GM21529 (cell line): ENCODE data around the gene SIPA1.

Source experiments
- ATAC-seq: cut with Tn5 transposase; IDR thresholded peaks from one replicate; pipeline ENCODE4 v1.9.1; 2021; ENCODE audit not compliant: unreplicated experiment

Gene SIPA1, protein sequence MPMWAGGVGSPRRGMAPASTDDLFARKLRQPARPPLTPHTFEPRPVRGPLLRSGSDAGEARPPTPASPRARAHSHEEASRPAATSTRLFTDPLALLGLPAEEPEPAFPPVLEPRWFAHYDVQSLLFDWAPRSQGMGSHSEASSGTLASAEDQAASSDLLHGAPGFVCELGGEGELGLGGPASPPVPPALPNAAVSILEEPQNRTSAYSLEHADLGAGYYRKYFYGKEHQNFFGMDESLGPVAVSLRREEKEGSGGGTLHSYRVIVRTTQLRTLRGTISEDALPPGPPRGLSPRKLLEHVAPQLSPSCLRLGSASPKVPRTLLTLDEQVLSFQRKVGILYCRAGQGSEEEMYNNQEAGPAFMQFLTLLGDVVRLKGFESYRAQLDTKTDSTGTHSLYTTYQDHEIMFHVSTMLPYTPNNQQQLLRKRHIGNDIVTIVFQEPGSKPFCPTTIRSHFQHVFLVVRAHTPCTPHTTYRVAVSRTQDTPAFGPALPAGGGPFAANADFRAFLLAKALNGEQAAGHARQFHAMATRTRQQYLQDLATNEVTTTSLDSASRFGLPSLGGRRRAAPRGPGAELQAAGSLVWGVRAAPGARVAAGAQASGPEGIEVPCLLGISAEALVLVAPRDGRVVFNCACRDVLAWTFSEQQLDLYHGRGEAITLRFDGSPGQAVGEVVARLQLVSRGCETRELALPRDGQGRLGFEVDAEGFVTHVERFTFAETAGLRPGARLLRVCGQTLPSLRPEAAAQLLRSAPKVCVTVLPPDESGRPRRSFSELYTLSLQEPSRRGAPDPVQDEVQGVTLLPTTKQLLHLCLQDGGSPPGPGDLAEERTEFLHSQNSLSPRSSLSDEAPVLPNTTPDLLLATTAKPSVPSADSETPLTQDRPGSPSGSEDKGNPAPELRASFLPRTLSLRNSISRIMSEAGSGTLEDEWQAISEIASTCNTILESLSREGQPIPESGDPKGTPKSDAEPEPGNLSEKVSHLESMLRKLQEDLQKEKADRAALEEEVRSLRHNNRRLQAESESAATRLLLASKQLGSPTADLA

GRCh38 chr11:65637794-65638419 is at the start of gene SIPA1:
Gene SIPA1 (plus strand): TSS chr11:65638101. CDS start chr11:65640922, 2,821 bp downstream.
- ATAC-seq = peak; percentile 39

DNA sequence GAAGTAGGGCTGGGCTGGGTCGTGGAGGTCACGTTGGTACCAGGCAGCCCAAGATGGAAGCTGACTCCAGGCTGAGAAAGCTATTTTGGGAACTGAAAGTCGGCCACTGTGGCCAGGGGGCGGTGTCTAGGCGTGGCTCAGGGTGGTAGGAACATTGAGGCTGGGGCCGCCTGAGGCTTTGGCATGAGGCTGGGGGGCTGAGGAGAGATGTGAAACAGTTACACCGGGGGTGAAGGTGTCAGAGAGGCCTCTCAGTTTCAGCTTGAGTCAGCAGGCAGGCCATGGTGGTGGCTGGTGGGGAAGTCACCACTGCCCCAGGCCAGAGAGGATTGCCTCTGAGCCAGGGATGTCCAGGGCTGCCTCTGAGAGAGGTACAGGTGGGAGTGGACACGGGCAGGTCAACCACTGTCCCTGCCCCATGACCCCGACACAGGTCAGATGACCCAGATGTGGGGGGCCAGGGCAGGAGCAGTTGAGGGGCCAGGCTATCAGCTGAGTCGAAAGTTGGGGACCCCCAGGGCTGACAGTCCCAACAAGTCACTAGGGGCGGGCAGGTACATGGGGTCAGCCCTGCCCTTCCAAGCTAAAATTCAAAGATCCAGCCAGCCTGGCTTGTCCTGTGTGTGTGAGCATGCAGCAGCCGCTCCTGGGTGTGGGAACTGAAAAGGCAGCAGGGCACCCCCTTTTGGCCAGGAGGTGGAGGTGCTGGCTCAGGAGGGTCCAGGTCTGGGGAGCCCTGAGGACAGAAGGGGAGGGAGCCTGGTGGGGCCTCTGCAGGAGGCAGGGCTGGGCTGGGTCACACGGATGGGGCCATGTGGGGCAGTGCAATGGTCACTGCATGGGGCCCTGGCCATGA is 49.5 kb upstream of the SIPA1 start:
- peak; percentile 80 for ATAC-seq

DNA sequence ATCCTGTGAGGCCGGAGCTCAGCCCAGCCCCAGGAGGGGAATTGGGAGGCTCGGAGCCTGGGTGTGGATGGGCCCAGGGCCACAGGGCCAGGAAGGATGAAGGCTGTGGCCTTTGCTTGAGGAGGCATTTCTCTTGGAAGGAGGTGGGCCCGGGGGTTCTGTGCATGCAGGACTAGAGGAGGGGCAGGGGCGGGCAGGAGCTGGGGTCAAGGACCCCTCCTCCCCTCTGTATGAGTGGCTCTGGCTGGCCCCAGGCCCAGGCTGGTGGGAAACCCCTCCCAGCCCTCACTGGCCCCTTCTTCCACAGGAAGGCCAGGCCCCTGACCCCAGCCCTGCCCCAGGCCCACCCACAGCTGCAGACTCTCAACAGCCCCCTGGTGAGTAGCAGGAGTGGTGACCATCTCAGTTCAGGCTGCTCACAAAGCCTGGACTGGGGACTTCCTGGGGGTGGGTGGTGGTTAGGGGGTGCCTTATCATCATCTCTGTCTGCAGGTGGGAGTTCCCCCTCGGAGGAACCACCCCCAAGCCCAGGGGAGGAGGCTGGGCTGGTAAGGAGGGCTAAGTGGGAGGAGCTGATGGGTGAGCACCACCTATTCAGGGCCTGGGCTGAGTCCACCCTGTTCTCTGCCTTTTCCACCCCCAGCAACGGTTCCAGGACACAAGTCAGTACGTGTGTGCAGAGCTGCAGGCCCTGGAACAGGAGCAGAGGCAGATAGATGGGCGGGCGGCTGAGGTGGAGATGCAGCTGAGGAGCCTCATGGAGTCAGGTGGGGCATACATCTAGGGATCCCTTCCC is 48.3 kb upstream of the SIPA1 start:
- ATAC-seq = no peak

DNA sequence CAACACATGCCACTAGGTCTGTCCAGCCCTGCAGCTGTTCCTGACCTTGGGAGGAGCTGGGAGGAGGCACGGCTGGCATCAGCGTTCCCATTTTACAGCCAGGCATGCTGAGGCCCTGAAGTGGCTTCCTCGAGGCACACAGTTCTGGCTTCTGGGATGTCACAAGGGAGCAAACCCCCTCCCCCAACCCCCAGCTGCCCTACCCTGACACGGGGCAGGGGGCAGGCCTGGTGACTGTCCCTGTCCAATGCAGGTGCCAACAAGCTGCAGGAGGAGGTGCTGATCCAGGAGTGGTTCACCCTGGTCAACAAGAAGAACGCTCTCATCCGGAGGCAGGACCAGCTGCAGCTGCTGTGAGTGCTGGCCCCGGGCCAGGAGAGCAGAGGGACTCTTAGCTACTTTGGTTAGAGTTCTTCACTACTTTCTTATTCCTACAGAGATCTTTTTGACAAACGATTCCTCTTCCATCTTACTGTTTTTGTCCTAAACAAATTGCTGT is 47.6 kb upstream of the SIPA1 start:
- ATAC-seq = no peak

DNA sequence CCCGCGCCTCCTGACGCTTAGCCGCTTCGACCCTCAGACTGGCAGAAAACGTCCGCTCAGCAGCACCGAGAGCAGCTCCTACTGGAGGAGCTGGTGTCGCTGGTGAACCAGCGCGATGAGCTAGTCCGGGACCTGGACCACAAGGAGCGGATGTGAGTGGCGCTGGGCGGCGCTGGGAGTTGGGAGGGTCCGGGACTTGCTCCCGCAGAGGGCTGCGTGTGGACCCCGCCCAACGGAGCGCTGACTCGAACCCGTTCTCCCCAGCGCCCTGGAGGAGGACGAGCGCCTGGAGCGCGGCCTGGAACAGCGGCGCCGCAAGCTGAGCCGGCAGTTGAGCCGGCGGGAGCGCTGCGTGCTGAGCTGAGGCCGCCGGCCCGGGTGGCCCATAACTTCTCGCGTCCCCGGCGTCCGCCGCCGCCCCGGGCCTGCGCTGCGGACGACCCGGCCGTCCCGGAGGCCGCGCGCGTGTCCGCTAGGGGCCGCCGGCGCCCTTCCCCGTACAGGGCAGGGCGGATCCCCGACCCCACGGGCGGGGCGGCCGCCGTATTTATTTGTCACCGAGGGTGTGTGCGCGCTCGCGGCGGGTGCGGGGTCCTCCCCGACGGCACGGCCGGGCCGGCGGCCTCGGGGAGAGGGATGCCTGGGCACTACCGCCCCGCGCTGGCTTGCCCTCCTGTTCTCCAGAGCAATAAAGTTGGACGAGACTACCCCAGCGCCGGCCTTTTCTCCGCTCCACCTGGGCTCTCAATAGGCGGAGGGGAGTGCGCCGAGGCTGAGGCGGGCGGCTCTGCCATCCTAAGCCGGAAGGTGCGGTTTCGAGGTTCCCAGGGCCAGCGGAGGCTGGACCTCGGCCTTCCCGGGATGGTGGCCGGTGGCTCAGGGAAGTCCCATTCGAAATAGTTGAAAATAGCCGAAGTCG is 45.7 kb upstream of the SIPA1 start:
- ATAC-seq = no peak

GRCh38 chr11:65592858-65593517 is 44.9 kb upstream of the SIPA1 start:
- no peak for ATAC-seq

- ATAC-seq = no peak
These were observed 44.1 kb upstream of the SIPA1 start for GRCh38 chr11:65593518-65594414.

- ATAC-seq = no peak
These were observed 42.8 kb upstream of the SIPA1 start for GRCh38 chr11:65595131-65595530.

DNA sequence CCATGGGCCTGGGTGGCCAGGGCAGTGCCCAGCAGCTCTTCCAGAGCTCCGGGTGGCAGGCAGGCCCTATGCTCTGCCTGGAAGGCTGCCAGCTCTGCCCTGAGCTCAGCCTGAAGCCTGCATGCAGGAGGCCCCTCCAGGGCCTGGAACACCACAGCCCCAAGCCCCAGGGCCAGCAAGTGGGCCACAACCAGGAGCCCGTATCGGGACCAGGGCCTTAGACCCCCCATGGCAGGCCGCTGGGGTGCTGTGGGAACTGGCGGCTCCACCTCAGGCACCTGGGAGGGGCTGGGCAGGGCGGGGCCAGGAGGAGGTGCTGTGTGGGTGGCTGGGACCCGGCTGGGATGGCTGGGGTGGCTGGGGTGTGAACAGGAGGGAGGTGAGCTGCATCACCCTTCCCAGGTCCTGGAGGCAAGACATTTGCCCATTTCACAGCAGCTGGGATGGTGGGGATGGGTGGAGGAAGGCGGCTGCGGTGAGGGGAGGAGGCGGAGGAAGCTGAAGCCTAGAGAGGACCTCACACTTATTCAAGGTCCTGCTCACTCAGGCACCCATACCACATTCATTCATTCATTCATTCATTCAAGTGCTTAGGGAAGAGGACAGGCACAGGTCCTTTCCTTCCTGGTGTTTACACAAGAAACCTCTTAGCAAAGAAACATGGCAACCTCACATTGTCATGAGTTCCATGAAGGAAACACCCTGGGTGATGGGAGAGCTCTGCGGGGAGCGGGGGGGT is 42.2 kb upstream of the SIPA1 start, which contains the start of gene KCNK7:
Gene KCNK7 (minus strand): TSS at position 258 of the 739 bp plus-strand sequence. CDS start 28 bp downstream, at position 230.
- no peak for ATAC-seq

GRCh38 chr11:65596520-65596919 is 41.4 kb upstream of the SIPA1 start:
- ATAC-seq = no peak

GRCh38 chr11:65598258-65598699 is 39.6 kb upstream of the SIPA1 start:
- ATAC-seq = no peak

GRCh38 chr11:65599216-65599954 is 38.5 kb upstream of the SIPA1 start:
- ATAC-seq = no peak

GRCh38 chr11:65599955-65600246 is 38.0 kb upstream of the SIPA1 start:
- ATAC-seq = no peak

DNA sequence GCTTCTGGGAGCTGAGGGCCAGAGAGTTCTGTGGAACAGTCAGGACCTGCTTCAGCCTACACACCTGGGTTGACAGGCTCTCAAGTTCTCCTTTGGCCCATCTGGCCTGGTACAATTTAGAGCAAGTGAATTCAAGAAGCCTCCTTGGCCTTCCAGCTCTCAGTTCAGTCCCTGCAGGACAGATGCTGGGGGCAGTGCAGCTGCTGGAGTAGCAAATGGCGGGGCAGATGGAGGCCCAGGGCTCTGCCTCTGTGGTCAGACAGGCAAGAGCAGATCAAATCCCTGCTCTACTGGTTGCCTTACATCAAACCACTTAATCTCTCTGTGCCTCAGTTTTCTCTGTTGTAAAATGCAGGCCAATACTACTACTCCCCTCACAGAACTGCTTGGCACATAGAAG is 33.6 kb upstream of the SIPA1 start:
- no peak for ATAC-seq

GRCh38 chr11:65606876-65607613 is 30.9 kb upstream of the SIPA1 start:
- no peak for ATAC-seq
